ENCODE measurements around the gene ARHGEF18.

GRCh38 chr19:7360393-7360984 is 11.8 kb downstream of the ARHGEF18 start:
- TF ChIP-seq POLR2A (IDR thresholded peaks at IDR 0.05) (no peak), CTCF (IDR thresholded peaks at IDR 0.05) (no peak), EP300 (IDR thresholded peaks at IDR 0.05) (no peak), POLR2AphosphoS5 (IDR thresholded peaks at IDR 0.05) (no peak)

Data from upper lobe of left lung (tissue), 4 donors.